BJ (cell line): Measurements from ENCODE around the gene KLF7. TPM values are rescaled to one million over a fixed set of nuclear protein-coding genes. Genes with fewer than 3 reads are reported as not detected.

Experiments used
- CTCF ChIA-PET: fragments of 350-600 bp; formaldehyde crosslinking; extraction: SDS; loops from one replicate; lab custom pipeline; 2021; ENCODE audit warnings: antibody characterized with exemption, inconsistent platforms; lab: Yijun Ruan, JAX
- POLR2A ChIA-PET: fragments of 300-600 bp; sonication (Branson Sonifier 250); formaldehyde crosslinking; extraction: SDS; loops from one replicate; lab custom pipeline; 2021; ENCODE audit warnings: antibody characterized with exemption; lab: Charles Lee
- DNase-seq: peaks from one replicate; pipeline ENCODE4 v3.0.0-alpha.2; 2011; ENCODE audit warnings: low read depth
- H3K27me3 ChIP-seq: 2 replicates; pipeline ENCODE4 v1.6.0; 2011; ENCODE audit warnings: low read length; ENCODE audit not compliant: control insufficient read depth, insufficient read depth
- H3K36me3 ChIP-seq: 2 replicates; pipeline ENCODE4 v1.5.1; 2011; ENCODE audit warnings: low read length; ENCODE audit not compliant: control insufficient read depth, insufficient read depth
- H3K4me3 ChIP-seq: 2 replicates; pipeline ENCODE4 v1.5.1; 2011; ENCODE audit warnings: low read depth, mild to moderate bottlenecking, control low read depth, low read length
- polyA plus RNA-seq: library from polyadenylated mRNA; depleted of rRNA; stranded (reverse); fragments of >200 nt; gene quantifications from 2 replicates; pipeline ENCODE4 v1.2.3, GENCODE V29; 2011
- TF ChIP-seq, protein P1 (sequence below): IDR thresholded peaks from 2 replicates; pipeline ENCODE4 v1.5.1; 2011; ENCODE audit warnings: low read depth, mild to moderate bottlenecking, control low read depth, inconsistent platforms, low read length, moderate library complexity; ENCODE audit not compliant: insufficient read depth

KLF7 gene
- polyA plus RNA-seq, 1 experiment, result 41.9 TPM

DNA sequence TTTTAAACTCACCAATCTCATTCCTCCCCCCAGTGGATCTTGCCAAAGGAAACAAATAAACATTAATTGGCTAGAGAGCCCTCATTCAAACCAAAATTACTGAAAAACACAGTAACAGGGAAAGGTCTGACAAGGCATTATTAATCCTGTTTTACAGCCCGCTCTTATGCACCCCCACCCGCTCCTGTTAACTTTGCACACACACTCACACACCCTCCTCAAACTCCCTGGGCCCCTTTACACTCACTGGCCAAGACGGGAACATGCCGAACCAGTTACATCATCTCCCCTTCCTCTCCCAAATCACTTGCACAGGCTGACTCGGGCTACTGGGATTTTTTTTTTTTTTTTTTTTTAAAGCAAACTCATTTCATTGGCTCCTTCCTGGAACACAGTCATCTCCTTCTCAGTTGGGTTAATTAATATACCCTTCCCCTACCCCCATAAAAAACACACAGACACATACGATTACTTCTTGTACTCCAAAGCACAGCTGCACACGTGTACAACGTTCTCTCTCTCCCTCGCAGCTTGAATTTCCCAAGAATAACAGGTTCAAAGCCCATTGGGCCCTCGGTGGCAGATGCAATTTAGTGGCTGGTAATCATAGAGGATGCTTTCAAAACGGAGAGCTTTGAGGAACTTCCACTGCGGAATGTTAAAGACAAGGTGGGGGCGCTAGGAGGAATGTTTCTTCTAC, 31.8 kb downstream of the KLF7 start:
- CTCF ChIA-PET, result interaction anchor here (0.7 to 1.3 kb wide), 3 partner anchors 14 to 1122 kb away, joined by 3 to 4 read pairs (median 3); no protein-coding TSS in a partner anchor
- peak; percentile 82 for DNase-seq
- Histone ChIP-seq H3K36me3 (no peaks in the 10 kb centered on the region), H3K27me3 (no peaks in the 10 kb centered on the region), H3K4me3 (no peak overlapping the region)
- POLR2A ChIA-PET, result no interaction called here
- TF ChIP-seq, protein P1, sequence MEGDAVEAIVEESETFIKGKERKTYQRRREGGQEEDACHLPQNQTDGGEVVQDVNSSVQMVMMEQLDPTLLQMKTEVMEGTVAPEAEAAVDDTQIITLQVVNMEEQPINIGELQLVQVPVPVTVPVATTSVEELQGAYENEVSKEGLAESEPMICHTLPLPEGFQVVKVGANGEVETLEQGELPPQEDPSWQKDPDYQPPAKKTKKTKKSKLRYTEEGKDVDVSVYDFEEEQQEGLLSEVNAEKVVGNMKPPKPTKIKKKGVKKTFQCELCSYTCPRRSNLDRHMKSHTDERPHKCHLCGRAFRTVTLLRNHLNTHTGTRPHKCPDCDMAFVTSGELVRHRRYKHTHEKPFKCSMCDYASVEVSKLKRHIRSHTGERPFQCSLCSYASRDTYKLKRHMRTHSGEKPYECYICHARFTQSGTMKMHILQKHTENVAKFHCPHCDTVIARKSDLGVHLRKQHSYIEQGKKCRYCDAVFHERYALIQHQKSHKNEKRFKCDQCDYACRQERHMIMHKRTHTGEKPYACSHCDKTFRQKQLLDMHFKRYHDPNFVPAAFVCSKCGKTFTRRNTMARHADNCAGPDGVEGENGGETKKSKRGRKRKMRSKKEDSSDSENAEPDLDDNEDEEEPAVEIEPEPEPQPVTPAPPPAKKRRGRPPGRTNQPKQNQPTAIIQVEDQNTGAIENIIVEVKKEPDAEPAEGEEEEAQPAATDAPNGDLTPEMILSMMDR, result no peak

DNA sequence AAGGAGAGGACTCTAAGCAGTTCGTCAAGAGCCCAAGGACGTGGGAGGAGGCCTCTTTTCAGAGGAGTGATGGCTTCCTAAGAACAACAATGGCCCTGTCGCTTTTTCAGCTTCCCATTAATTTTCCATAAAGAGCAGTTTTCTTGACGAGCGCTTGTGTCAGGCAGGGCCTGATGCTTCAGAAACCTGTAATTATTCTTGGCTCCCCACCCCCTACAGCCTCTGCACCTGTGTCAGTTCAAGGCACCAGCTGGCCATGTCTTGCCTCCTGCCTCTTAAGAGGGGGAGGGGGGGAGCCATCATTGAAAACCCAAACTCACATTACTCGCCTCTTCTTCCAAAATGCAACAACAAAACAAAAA, 32.3 kb downstream of the KLF7 start:
- H3K4me3 ChIP-seq, result no peak overlapping the region
- POLR2A ChIA-PET, result no interaction called here
- CTCF ChIA-PET, result no interaction called here

DNA sequence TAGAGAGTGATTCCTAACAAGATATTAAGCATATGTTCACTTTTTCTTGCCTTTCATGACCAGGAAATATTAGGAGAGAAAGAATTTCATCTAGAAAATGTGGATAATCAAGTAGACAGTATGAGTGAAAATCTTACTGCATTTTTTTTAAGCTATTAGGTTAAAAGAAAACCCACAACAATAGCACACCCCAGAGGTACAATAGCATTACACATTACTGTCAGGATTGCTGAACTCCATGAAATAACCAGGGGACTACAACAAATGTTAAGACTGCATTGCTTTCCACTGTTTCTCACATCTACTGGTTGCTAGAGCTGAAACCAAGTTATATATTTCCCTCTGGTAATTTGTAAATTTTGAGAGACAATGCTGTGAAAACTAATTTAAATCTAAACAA, 33.7 kb downstream of the KLF7 start:
- no peak for DNase-seq
- TF ChIP-seq, protein P1, result no peak
- no peaks in the 10 kb centered on the region for H3K36me3 ChIP-seq
- no peak overlapping the region for H3K4me3 ChIP-seq
- ChIA-PET POLR2A (no interaction called here), CTCF (interaction anchor here (0.6 kb wide), 1 partner anchor 13 kb away, joined by 3 read pairs; no protein-coding TSS in a partner anchor)
- H3K27me3 ChIP-seq, result no peaks in the 10 kb centered on the region

More for the DNA sequence above, 32.3 kb downstream of the KLF7 start:
- TF ChIP-seq, protein P1, result no peak
- no peak for DNase-seq
- Histone ChIP-seq H3K27me3 (no peaks in the 10 kb centered on the region), H3K36me3 (no peaks in the 10 kb centered on the region)

DNA sequence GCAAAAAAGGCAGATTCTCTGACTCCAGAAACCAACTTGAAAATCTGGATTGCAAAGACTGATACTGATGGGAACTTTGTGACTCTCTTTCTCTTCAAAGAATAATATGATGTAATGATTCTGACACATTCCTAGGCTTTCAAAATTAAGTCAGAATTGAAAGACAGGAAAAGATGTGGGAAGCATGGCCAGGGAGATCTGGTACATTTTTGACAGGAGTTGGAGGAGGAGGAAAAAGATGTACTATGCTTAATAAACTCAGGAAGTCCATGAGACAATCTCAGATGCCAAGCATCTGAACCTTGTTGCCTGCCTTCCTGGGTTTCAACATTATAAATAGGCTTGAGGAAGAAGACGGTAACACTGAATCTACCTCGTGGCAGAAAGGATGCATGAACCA, 34.2 kb downstream of the KLF7 start:
- TF ChIP-seq, protein P1, result no peak
- Histone ChIP-seq H3K36me3 (no peaks in the 10 kb centered on the region), H3K27me3 (no peaks in the 10 kb centered on the region), H3K4me3 (no peak overlapping the region)
- CTCF ChIA-PET, result no interaction called here
- no peak for DNase-seq
- POLR2A ChIA-PET, result no interaction called here

DNA sequence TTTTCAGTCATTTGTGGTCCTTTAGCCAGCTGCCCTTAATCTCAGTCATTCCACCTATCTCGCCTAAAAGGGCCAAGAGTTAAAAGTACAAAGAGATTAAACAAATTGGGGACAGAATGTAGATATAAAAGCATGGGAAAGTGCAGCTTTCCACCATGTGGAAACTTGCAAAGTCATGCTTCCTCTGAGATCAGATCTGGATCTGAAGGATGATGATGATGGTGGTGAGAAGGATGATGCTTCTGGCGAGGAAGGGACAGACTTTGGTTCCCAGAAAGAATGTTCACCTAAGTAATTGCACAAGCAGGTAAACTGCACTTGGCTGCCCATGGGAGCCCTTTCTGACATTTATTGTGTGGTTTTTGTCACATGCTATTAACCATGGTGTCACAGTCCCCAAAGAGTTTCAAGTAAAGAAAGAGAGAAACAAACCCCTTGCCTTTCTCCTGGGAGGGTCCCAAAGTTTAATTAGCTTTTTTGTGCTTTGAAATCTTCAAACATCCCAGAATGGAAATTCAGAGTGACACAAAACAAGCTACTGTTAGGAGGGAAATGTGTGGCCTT, 34.7 kb downstream of the KLF7 start:
- CTCF ChIA-PET, result no interaction called here

More for the DNA sequence above, 34.7 kb downstream of the KLF7 start:
- DNase-seq, result no peak
- Histone ChIP-seq H3K36me3 (no peaks in the 10 kb centered on the region), H3K27me3 (no peaks in the 10 kb centered on the region), H3K4me3 (no peak overlapping the region)
- TF ChIP-seq, protein P1, result no peak
- POLR2A ChIA-PET, result no interaction called here
